Measurements from ENCODE around the gene GCN1.

- TF ChIP-seq CTCF (IDR thresholded peaks at IDR 0.05) (no peak), ATF1 (CRISPR knock-in tag; IDR thresholded peaks at IDR 0.05) (no peak), IRF2 (CRISPR knock-in tag; IDR thresholded peaks at IDR 0.05; ENCODE audit: borderline replicate concordance, low read depth) (no peak), FOXJ3 (CRISPR knock-in tag; IDR thresholded peaks at IDR 0.05; ENCODE audit: borderline replicate concordance) (no peak), ZNF232 (CRISPR knock-in tag; IDR thresholded peaks at IDR 0.05) (no peak), SOX15 (CRISPR knock-in tag; IDR thresholded peaks at IDR 0.05) (no peak)
Observed at GRCh38 chr12:120240495-120240833, 45.9 kb upstream of the GCN1 start.
